PC-9 (cell line): ENCODE measurements around the gene CDH15.

Experiments
- EZH2 ChIP-seq: fragments of 200-600 bp; sonication (generic); IDR thresholded peaks from 2 replicates; pipeline ENCODE4 v1.8.0; 2017; ENCODE audit warnings: antibody characterized with exemption, low read depth
- TF ChIP-seq, protein P1 (sequence below): fragments of 200-600 bp; sonication (generic); conservative IDR thresholded peaks from 2 replicates; pipeline ENCODE4 v1.6.1; 2017; ENCODE audit warnings: mixed run types, antibody characterized with exemption, mild to moderate bottlenecking, moderate library complexity

DNA sequence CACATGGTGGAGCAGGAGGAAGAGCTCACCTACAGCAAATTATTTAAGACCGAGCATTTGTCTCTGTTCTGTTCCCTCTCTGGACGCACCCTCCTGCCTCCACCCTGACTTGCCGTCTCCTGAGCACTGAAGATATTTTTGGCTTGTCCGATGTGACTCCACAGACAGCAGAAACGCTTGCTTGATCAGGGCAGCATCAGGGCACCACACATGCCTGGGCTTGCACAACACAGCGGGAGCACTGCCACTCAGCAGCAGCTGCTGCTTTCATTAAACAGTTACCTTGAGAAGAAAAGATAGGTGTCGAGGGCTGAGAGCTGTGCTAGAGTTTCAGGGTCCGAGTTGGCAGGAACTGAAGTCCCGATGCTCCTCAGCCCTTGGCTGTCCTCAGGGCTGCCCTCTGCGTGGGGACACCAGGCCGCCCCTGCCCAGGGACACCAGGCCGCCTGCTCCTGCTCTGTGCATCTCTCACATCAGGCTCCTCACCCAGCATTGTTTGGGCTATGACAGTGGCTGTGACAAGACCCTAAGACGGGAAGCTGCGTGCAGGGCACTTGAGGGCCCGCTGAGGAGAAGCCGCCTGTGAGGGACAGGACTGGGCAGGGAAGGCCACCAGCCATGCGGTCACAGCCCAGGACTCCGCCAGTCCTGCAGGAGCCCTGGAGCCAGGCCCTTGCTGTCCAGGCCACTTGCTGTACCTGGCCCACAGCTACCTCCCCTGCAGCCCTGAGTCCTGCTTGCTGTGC, 21.3 kb upstream of the CDH15 start:
- TF ChIP-seq, protein P1, sequence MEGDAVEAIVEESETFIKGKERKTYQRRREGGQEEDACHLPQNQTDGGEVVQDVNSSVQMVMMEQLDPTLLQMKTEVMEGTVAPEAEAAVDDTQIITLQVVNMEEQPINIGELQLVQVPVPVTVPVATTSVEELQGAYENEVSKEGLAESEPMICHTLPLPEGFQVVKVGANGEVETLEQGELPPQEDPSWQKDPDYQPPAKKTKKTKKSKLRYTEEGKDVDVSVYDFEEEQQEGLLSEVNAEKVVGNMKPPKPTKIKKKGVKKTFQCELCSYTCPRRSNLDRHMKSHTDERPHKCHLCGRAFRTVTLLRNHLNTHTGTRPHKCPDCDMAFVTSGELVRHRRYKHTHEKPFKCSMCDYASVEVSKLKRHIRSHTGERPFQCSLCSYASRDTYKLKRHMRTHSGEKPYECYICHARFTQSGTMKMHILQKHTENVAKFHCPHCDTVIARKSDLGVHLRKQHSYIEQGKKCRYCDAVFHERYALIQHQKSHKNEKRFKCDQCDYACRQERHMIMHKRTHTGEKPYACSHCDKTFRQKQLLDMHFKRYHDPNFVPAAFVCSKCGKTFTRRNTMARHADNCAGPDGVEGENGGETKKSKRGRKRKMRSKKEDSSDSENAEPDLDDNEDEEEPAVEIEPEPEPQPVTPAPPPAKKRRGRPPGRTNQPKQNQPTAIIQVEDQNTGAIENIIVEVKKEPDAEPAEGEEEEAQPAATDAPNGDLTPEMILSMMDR, result no peak
- no peak for TF ChIP-seq EZH2
